ENCODE results near the gene KIF3B.
"Not testable (repeated sequence)": the region's sequence is repeated elsewhere in the genome, so short reads cannot be mapped to it uniquely, and the experiment has no call there.

Gene KIF3B

GRCh38 chr20:32251470-32251869 lies 26.0 kb upstream of the KIF3B start:
- H3K27me3 ChIP-seq (ENCODE audit: control insufficient read depth, insufficient read depth, low read length) = no peaks in the 10 kb centered on the region
- H3K36me3 ChIP-seq (ENCODE audit: insufficient read depth, low read length) = no peaks in the 10 kb centered on the region
- H3K4me1 ChIP-seq (ENCODE audit: control insufficient read depth, insufficient read depth, low read length) = peaks cover 7% of the 10 kb centered on the region
- no peak overlapping the region for H3K4me2 ChIP-seq (ENCODE audit: low read length)
- no peaks in the 10 kb centered on the region for H3K9me3 ChIP-seq (replicated peaks; ENCODE audit: low read length)
- H3K9ac ChIP-seq (ENCODE audit: low read depth, low read length) = no peak overlapping the region
- H3K4me3 ChIP-seq (ENCODE audit: low read length) = no peak overlapping the region

- Histone ChIP-seq H3K4me3 (ENCODE audit: low read length) (no peak overlapping the region), H3K9me3 (replicated peaks; ENCODE audit: low read length) (no peaks in the 10 kb centered on the region), H3K9ac (ENCODE audit: low read depth, low read length) (no peak overlapping the region), H3K4me2 (ENCODE audit: low read length) (no peak overlapping the region), H3K27me3 (ENCODE audit: control insufficient read depth, insufficient read depth, low read length) (no peaks in the 10 kb centered on the region), H3K36me3 (ENCODE audit: insufficient read depth, low read length) (no peaks in the 10 kb centered on the region), H3K4me1 (ENCODE audit: control insufficient read depth, insufficient read depth, low read length) (peaks cover 7% of the 10 kb centered on the region)
These were observed 25.3 kb upstream of the KIF3B start for GRCh38 chr20:32252189-32252588.

GRCh38 chr20:32260973-32261372 lies 16.5 kb upstream of the KIF3B start:
- H3K27me3 ChIP-seq (ENCODE audit: control insufficient read depth, insufficient read depth, low read length); H3K4me2 ChIP-seq (ENCODE audit: low read length): not testable (repeated sequence)

GRCh38 chr20:32261644-32262043 lies 15.8 kb upstream of the KIF3B start:
- no peaks in the 10 kb centered on the region for H3K9me3 ChIP-seq (replicated peaks; ENCODE audit: low read length)
- H3K4me3 ChIP-seq (ENCODE audit: low read length) = no peak overlapping the region
- H3K4me2 ChIP-seq (ENCODE audit: low read length) = no peak overlapping the region
- H3K36me3 ChIP-seq (ENCODE audit: insufficient read depth, low read length) = no peaks in the 10 kb centered on the region
- H3K27me3 ChIP-seq (ENCODE audit: control insufficient read depth, insufficient read depth, low read length) = peaks cover 7% of the 10 kb centered on the region
- H3K9ac ChIP-seq (ENCODE audit: low read depth, low read length) = no peak overlapping the region
- no peaks in the 10 kb centered on the region for H3K4me1 ChIP-seq (ENCODE audit: control insufficient read depth, insufficient read depth, low read length)

More at GRCh38 chr20:32260973-32261372, 16.5 kb upstream of the KIF3B start:
- not testable (repeated sequence) for H3K36me3 ChIP-seq (ENCODE audit: insufficient read depth, low read length); H3K4me3 ChIP-seq (ENCODE audit: low read length); H3K4me1 ChIP-seq (ENCODE audit: control insufficient read depth, insufficient read depth, low read length); H3K9me3 ChIP-seq (replicated peaks; ENCODE audit: low read length); H3K9ac ChIP-seq (ENCODE audit: low read depth, low read length)

GRCh38 chr20:32263398-32263954 lies 14.0 kb upstream of the KIF3B start:
- Histone ChIP-seq H3K9me3 (replicated peaks; ENCODE audit: low read length) (no peaks in the 10 kb centered on the region), H3K4me1 (ENCODE audit: control insufficient read depth, insufficient read depth, low read length) (no peaks in the 10 kb centered on the region), H3K9ac (ENCODE audit: low read depth, low read length) (no peak overlapping the region), H3K27me3 (ENCODE audit: control insufficient read depth, insufficient read depth, low read length) (peaks cover 7% of the 10 kb centered on the region), H3K36me3 (ENCODE audit: insufficient read depth, low read length) (no peaks in the 10 kb centered on the region), H3K4me2 (ENCODE audit: low read length) (no peak overlapping the region), H3K4me3 (ENCODE audit: low read length) (no peak overlapping the region)

GRCh38 chr20:32271620-32272019 lies 5.8 kb upstream of the KIF3B start:
- no peak overlapping the region for H3K4me3 ChIP-seq (ENCODE audit: low read length)
- H3K36me3 ChIP-seq (ENCODE audit: insufficient read depth, low read length) = no peaks in the 10 kb centered on the region
- H3K4me2 ChIP-seq (ENCODE audit: low read length) = no peak overlapping the region
- no peak overlapping the region for H3K9ac ChIP-seq (ENCODE audit: low read depth, low read length)
- no peaks in the 10 kb centered on the region for H3K9me3 ChIP-seq (replicated peaks; ENCODE audit: low read length)
- H3K27me3 ChIP-seq (ENCODE audit: control insufficient read depth, insufficient read depth, low read length) = peaks cover 13% of the 10 kb centered on the region
- H3K4me1 ChIP-seq (ENCODE audit: control insufficient read depth, insufficient read depth, low read length) = no peaks in the 10 kb centered on the region

- peaks cover 13% of the 10 kb centered on the region for H3K27me3 ChIP-seq (ENCODE audit: control insufficient read depth, insufficient read depth, low read length)
- no peaks in the 10 kb centered on the region for H3K36me3 ChIP-seq (ENCODE audit: insufficient read depth, low read length)
- no peak overlapping the region for H3K9ac ChIP-seq (ENCODE audit: low read depth, low read length)
- H3K4me3 ChIP-seq (ENCODE audit: low read length) = no peak overlapping the region
- peaks cover 12% of the 10 kb centered on the region for H3K4me1 ChIP-seq (ENCODE audit: control insufficient read depth, insufficient read depth, low read length)
- H3K9me3 ChIP-seq (replicated peaks; ENCODE audit: low read length) = no peaks in the 10 kb centered on the region
- H3K4me2 ChIP-seq (ENCODE audit: low read length) = no peak overlapping the region
These were observed 3.1 kb upstream of the KIF3B start for GRCh38 chr20:32274359-32274758.

- Histone ChIP-seq H3K4me1 (ENCODE audit: control insufficient read depth, insufficient read depth, low read length) (peaks cover 12% of the 10 kb centered on the region), H3K27me3 (ENCODE audit: control insufficient read depth, insufficient read depth, low read length) (peaks cover 13% of the 10 kb centered on the region)
- H3K9ac ChIP-seq (ENCODE audit: low read depth, low read length); H3K4me2 ChIP-seq (ENCODE audit: low read length); H3K4me3 ChIP-seq (ENCODE audit: low read length); H3K9me3 ChIP-seq (replicated peaks; ENCODE audit: low read length); H3K36me3 ChIP-seq (ENCODE audit: insufficient read depth, low read length): not testable (repeated sequence)
These were observed 2.3 kb upstream of the KIF3B start for GRCh38 chr20:32275163-32275562.

- Histone ChIP-seq H3K9me3 (replicated peaks; ENCODE audit: low read length) (no peaks in the 10 kb centered on the region), H3K27me3 (ENCODE audit: control insufficient read depth, insufficient read depth, low read length) (peaks cover under 1% of the 10 kb centered on the region), H3K4me2 (ENCODE audit: low read length) (peak overlapping the region; percentile 91), H3K36me3 (ENCODE audit: insufficient read depth, low read length) (peaks cover 2% of the 10 kb centered on the region), H3K4me3 (ENCODE audit: low read length) (peak overlapping the region; percentile 93), H3K4me1 (ENCODE audit: control insufficient read depth, insufficient read depth, low read length) (peaks cover 12% of the 10 kb centered on the region), H3K9ac (ENCODE audit: low read depth, low read length) (peak overlapping the region; percentile 89)
These were observed 770 bp downstream of the KIF3B start for GRCh38 chr20:32278199-32278643.

GRCh38 chr20:32281711-32282110 lies 4.3 kb downstream of the KIF3B start:
- Histone ChIP-seq H3K4me2 (ENCODE audit: low read length) (no peak overlapping the region), H3K36me3 (ENCODE audit: insufficient read depth, low read length) (peaks cover 2% of the 10 kb centered on the region), H3K4me1 (ENCODE audit: control insufficient read depth, insufficient read depth, low read length) (peaks cover 18% of the 10 kb centered on the region), H3K4me3 (ENCODE audit: low read length) (no peak overlapping the region), H3K27me3 (ENCODE audit: control insufficient read depth, insufficient read depth, low read length) (no peaks in the 10 kb centered on the region), H3K9me3 (replicated peaks; ENCODE audit: low read length) (no peaks in the 10 kb centered on the region), H3K9ac (ENCODE audit: low read depth, low read length) (no peak overlapping the region)

- no peak overlapping the region for H3K4me2 ChIP-seq (ENCODE audit: low read length)
- H3K36me3 ChIP-seq (ENCODE audit: insufficient read depth, low read length) = peaks cover 2% of the 10 kb centered on the region
- no peak overlapping the region for H3K9ac ChIP-seq (ENCODE audit: low read depth, low read length)
- no peak overlapping the region for H3K4me3 ChIP-seq (ENCODE audit: low read length)
- no peaks in the 10 kb centered on the region for H3K27me3 ChIP-seq (ENCODE audit: control insufficient read depth, insufficient read depth, low read length)
- H3K4me1 ChIP-seq (ENCODE audit: control insufficient read depth, insufficient read depth, low read length) = peaks cover 13% of the 10 kb centered on the region
- H3K9me3 ChIP-seq (replicated peaks; ENCODE audit: low read length) = no peaks in the 10 kb centered on the region
These were observed 5.0 kb downstream of the KIF3B start for GRCh38 chr20:32282461-32282860.

GRCh38 chr20:32285082-32285620 lies 7.7 kb downstream of the KIF3B start:
- Histone ChIP-seq H3K9me3 (replicated peaks; ENCODE audit: low read length) (no peaks in the 10 kb centered on the region), H3K4me2 (ENCODE audit: low read length) (no peak overlapping the region), H3K9ac (ENCODE audit: low read depth, low read length) (no peak overlapping the region), H3K27me3 (ENCODE audit: control insufficient read depth, insufficient read depth, low read length) (no peaks in the 10 kb centered on the region), H3K4me1 (ENCODE audit: control insufficient read depth, insufficient read depth, low read length) (peaks cover 6% of the 10 kb centered on the region), H3K4me3 (ENCODE audit: low read length) (no peak overlapping the region), H3K36me3 (ENCODE audit: insufficient read depth, low read length) (peaks cover 2% of the 10 kb centered on the region)

All from skeletal muscle satellite cell (primary cell).